Right atrium auricular region (tissue), 2 donors: ENCODE measurements around the gene AQP1. TPM values are rescaled to one million over a fixed set of nuclear protein-coding genes. Genes with fewer than 3 reads are reported as not detected.

ENCODE experiments used
- DNase-seq: peaks from one replicate; pipeline ENCODE4 v3.0.0-alpha.2; 2019; ENCODE audit warnings: low spot score
- H3K27ac ChIP-seq, 2 donors: fragments of 200-600 bp; sonication (generic); 1 replicate in 1 of 2; 2 replicates in 1 of 2; pipeline ENCODE4 v1.5.1; 2016 to 2019
- H3K27me3 ChIP-seq, 2 donors: fragments of 200-600 bp; sonication (generic); one replicate each; pipeline versions ENCODE4 v1.5.1 to v1.6.0; 2017 to 2019
- H3K36me3 ChIP-seq: fragments of 200-600 bp; sonication (generic); one replicate; pipeline ENCODE4 v1.5.1; 2016
- H3K4me1 ChIP-seq, 2 donors: fragments of 200-600 bp; sonication (generic); one replicate each; pipeline versions ENCODE4 v1.5.1 to v1.6.0; 2017 to 2019
- H3K4me3 ChIP-seq, 2 donors: fragments of 200-600 bp; sonication (generic); 1 replicate in 1 of 2; 2 replicates in 1 of 2; pipeline ENCODE4 v1.5.1; 2017 to 2019; ENCODE audit warnings: mild to moderate bottlenecking in 1 of 2, moderate library complexity in 1 of 2
- H3K9me3 ChIP-seq, 2 donors: fragments of 200-600 bp; sonication (generic); one replicate each; pipeline ENCODE4 v1.5.1; 2019
- total RNA-seq, 2 donors: library from RNA; depleted of rRNA; stranded (reverse); fragments of >200 nt; gene quantifications; one replicate each; pipeline ENCODE4 v1.1.0, GENCODE V29; 2016
- TF ChIP-seq, protein P1 (sequence below), 2 donors: fragments of 200-600 bp; sonication (generic); IDR thresholded peaks; one replicate each; pipeline ENCODE4 v1.5.1; 2019; ENCODE audit warnings: antibody characterized with exemption in 2 of 2

Gene AQP1
- total RNA-seq, 2 donors from 2014 or later, result 353 to 517 TPM

DNA sequence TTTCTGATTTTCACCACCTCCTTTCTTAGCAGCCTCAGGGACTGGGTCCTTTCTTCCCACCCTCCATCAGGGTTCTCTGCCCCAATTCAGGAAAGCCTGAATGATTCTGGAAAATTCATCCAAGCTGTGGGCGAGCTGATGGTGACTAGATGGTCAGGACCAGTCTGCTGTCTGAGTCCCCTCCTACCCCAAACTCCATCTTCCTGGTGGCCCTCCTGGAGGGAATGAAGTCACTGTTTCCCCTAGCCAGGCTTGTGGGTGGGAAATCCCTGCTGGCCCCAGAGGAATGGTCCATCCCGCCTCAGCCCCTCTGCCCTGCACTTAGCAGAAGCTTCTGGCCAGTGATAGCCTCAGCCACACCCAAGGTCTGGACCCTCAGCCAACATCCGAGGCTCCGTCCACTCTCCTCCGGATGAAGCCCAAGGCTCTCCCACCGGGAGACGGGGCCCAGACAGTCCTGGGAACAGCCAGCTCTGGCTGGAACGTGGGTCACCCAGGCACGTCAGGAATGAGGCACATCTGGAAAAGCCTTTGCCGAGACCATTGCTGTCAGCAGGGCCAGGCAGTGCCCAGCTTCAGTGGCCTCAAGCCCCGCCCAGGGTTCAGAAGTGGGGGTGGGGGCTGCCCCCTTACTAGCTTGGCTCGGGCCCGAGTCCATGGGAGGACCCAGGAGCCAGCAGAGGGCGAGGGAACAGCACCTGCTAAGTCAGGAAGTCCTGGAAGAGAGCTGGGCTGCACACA, 4.0 kb upstream of the AQP1 start:
- no peak for DNase-seq
- no peaks in the 10 kb centered on the region for H3K36me3 ChIP-seq
- TF ChIP-seq, protein P1, sequence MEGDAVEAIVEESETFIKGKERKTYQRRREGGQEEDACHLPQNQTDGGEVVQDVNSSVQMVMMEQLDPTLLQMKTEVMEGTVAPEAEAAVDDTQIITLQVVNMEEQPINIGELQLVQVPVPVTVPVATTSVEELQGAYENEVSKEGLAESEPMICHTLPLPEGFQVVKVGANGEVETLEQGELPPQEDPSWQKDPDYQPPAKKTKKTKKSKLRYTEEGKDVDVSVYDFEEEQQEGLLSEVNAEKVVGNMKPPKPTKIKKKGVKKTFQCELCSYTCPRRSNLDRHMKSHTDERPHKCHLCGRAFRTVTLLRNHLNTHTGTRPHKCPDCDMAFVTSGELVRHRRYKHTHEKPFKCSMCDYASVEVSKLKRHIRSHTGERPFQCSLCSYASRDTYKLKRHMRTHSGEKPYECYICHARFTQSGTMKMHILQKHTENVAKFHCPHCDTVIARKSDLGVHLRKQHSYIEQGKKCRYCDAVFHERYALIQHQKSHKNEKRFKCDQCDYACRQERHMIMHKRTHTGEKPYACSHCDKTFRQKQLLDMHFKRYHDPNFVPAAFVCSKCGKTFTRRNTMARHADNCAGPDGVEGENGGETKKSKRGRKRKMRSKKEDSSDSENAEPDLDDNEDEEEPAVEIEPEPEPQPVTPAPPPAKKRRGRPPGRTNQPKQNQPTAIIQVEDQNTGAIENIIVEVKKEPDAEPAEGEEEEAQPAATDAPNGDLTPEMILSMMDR (IDR thresholded peaks at IDR 0.05), result no peak
- no peak overlapping the region for H3K4me3 ChIP-seq
- peak overlapping the region; percentile 60 to 72 for H3K27ac ChIP-seq
- no peaks in the 10 kb centered on the region for H3K9me3 ChIP-seq
- H3K4me1 ChIP-seq, result peaks cover 2 to 85% of the 10 kb centered on the region in 2 donors
- no peaks in the 10 kb centered on the region for H3K27me3 ChIP-seq

DNA sequence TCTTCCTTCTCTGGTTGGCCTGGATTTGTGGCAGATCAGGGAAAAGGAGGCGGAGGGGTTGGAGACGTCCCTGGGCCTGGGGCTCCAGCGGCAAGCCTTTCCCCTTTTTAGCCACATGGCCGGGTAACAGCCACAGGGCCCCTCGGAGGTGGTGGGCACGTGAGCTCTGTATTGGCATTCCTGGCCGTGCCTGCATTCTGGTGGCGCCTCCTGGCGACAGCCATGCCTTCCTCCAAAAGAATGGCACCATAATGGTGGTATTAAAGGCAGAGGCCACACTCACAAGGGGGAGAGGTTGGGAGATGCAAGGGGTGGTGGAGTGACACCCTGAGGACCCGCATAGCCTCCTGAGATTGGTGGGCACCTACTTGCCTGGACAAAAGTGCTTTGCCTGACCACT, 3.0 kb upstream of the AQP1 start:
- Histone ChIP-seq H3K36me3 (no peaks in the 10 kb centered on the region), H3K27me3 (no peaks in the 10 kb centered on the region), H3K4me3 (no peak overlapping the region), H3K27ac (peak overlapping the region in 1 of 2 donors; percentile 60), H3K4me1 (peaks cover 2 to 95% of the 10 kb centered on the region in 2 donors), H3K9me3 (no peaks in the 10 kb centered on the region)
- no peak for DNase-seq
- TF ChIP-seq, protein P1 (IDR thresholded peaks at IDR 0.05), result peak in 1 of 2 donors; percentile 38

DNA sequence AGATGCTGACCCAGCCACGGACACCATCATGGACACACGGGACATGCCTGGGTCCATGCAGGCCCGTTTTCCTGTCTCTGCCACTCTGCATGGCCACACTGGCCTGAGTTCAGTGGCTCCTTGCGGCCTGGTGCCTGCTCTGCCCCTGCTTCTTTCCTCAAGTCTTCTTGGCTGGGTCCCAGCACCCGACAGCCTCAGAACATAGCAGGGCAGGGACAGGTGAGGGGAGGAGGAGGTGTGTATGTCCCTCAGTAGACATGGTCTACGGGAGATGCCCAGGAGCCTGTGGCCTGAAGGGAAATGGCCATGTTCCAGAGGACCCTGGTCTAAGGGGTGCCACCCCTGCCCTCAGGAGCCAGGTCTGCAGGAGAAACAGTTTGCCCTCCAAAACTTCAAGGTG, 2.2 kb upstream of the AQP1 start:
- no peaks in the 10 kb centered on the region for H3K36me3 ChIP-seq
- TF ChIP-seq, protein P1 (IDR thresholded peaks at IDR 0.05), result no peak
- H3K27ac ChIP-seq, result peak overlapping the region; percentile 82 to 94
- H3K9me3 ChIP-seq, result no peaks in the 10 kb centered on the region
- H3K4me1 ChIP-seq, result peaks cover 2 to 98% of the 10 kb centered on the region in 2 donors
- no peak for DNase-seq
- H3K27me3 ChIP-seq, result no peaks in the 10 kb centered on the region
- no peak overlapping the region for H3K4me3 ChIP-seq

DNA sequence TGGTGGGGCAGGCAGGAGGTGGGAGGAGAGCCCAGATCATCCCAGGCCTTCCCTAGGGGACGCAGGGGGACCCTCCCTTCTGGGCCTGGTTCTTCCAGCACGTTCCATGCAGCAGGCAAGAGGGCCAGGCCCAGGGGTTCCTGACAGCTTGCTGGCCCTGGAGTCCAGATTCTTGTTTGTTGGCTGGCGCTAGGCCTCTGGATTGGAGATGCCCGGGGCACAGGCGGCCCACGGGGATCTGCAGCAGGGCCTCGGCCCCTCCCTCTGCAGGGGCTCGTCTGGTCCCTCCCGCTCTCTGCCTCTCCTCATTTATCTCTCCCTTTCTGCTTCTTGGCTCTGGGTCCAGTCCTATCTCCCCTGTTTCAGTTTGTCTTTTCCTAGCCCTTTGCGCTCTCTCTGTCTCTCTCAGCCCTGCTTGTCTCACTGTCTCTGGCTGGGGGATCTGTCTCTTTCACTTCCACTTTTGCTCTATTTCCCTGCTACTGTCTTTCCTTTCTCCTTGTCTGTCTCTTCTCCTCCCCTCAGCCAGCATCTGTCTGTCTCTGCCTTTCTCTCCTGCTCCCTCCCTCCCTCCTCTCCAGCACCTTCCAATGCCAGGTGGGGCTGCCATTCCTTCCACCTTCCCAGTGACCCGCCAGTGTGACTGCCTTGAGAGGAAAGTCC, 1.1 kb upstream of the AQP1 start:
- Histone ChIP-seq H3K9me3 (no peaks in the 10 kb centered on the region), H3K4me1 (peaks cover 2 to 98% of the 10 kb centered on the region in 2 donors), H3K27ac (peak overlapping the region; percentile 82 to 94), H3K36me3 (no peaks in the 10 kb centered on the region), H3K4me3 (no peak overlapping the region), H3K27me3 (no peaks in the 10 kb centered on the region)
- no peak for DNase-seq
- TF ChIP-seq, protein P1 (IDR thresholded peaks at IDR 0.05), result no peak

DNA sequence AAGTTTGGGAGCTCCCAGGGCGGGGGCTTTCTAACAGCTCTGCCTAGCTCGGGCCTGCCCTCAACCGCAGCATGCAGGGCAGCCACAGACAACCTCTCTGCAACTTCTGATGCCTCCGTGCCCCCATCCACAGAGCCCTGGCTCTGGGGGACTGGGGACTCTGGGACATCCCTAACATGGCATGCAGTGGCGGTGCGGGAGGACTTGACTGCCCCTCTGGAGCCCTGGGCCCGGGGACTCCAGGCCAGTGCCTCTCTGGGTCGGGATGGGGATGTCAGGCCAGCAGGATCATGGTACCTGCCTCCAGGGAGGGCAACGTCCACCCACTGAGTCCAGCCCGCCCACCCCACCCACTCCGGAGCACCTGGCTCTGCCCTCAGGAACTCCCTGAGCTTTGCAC, 520 bp upstream of the AQP1 start:
- peaks cover under 1 to 98% of the 10 kb centered on the region in 2 donors for H3K4me1 ChIP-seq
- H3K36me3 ChIP-seq, result no peaks in the 10 kb centered on the region
- TF ChIP-seq, protein P1 (IDR thresholded peaks at IDR 0.05), result no peak
- no peaks in the 10 kb centered on the region for H3K27me3 ChIP-seq
- H3K9me3 ChIP-seq, result no peaks in the 10 kb centered on the region
- peak overlapping the region; percentile 82 to 94 for H3K27ac ChIP-seq
- DNase-seq, result no peak
- H3K4me3 ChIP-seq, result peak overlapping the region; percentile 44 to 54
